Left ventricle myocardium inferior (tissue), 1 donor: ENCODE data around the gene CCDC30. TPM values are rescaled to one million over a fixed set of nuclear protein-coding genes. Genes with fewer than 3 reads are reported as not detected.

Experiments
- DNase-seq: peaks from one replicate; pipeline ENCODE4 v3.0.0-alpha.2; 2020
- H3K27ac ChIP-seq: fragments of 200-600 bp; replicated peaks from 2 replicates; pipeline ENCODE4 v1.8.0; 2021
- H3K27me3 ChIP-seq: fragments of 200-600 bp; 2 replicates; pipeline ENCODE4 v1.8.0; 2021; ENCODE audit warnings: low read depth
- H3K36me3 ChIP-seq: fragments of 200-600 bp; 2 replicates; pipeline ENCODE4 v1.8.0; 2021
- H3K4me1 ChIP-seq: fragments of 200-600 bp; 2 replicates; pipeline ENCODE4 v1.8.0; 2021
- H3K4me3 ChIP-seq: fragments of 200-600 bp; 2 replicates; pipeline ENCODE4 v1.8.0; 2021; ENCODE audit warnings: mild to moderate bottlenecking, moderate library complexity
- H3K9me3 ChIP-seq: fragments of 200-600 bp; replicated peaks from 2 replicates; pipeline ENCODE4 v1.8.0; 2021
- intact Hi-C: fragments of 100-400 bp; cut with micrococcal nuclease; formaldehyde crosslinking; loops from one replicate; pipeline ENCODE4 v1.11.0; 2022
- total RNA-seq: library from RNA; stranded (reverse); fragmentation: NEBNext Ultra II Directional; extraction: Animal tissue kit (Norgen Biotek cat#: 25700); gene quantifications from one replicate; pipeline ENCODE4 v1.2.1, GENCODE V29; 2021
- TF ChIP-seq, protein P1 (sequence below): fragments of 200-600 bp; IDR thresholded peaks from 2 replicates; pipeline ENCODE4 v1.8.0; 2021; ENCODE audit warnings: antibody characterized with exemption, mild to moderate bottlenecking, borderline replicate concordance
- donor health status: DM: no; HTN: yes; CAD: no; lungs with severe emphysema.

CCDC30 gene
- total RNA-seq, 1 donor from 2014 or later: 2.2 TPM

DNA sequence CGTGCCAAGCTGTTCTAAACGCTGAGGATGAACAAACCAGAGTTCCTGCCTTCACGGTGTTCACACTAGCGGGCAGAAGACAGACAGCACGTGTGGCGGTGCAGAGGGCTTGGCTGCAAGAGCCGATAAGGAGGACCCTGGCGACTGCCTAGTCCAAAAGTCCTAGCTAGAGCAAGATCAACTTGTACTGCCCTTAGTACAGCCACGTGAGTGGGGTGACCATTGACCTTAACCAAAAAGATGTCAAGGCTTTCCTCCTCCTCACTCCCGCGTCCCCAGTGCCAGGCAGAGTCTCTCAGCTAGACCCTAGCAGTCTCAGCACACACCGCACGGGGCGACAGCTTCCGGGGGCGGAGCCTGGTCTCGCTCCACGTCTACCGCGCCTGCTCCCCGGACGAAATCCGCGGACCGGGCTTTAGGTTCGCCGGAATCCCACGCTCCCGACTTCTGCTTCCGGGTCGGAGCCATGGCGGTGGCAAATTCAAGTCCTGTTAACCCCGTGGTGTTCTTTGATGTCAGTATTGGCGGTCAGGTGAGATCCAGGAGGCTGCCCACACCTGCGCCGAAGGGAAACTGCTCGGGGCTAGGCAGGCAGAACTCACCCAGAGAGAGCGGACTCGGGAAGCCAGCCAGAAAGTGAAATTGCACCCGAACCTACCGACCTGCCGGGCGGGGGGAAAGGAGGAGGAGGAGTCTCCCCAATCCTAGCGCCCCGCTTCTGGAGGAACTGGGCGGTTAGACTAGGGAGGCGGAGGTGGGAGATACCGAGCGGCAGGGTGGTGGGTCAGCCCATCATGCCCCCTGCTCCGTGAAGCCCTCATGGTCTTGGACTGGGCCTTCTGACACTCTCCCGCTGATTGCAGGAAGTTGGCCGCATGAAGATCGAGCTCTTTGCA lies 195.1 kb downstream of the CCDC30 start, which contains the start of gene PPIH:
Gene PPIH (plus strand): TSS at position 443 of the 896 bp plus-strand sequence. CDS start 24 bp downstream, at position 467.
- Histone ChIP-seq H3K9me3 (no peaks in the 10 kb centered on the region), H3K4me3 (peak within 1 kb of the TSS; percentile 81), H3K4me1 (peaks cover 25% of the 10 kb centered on the region), H3K27ac (peak within 1 kb of the TSS; percentile 89), H3K27me3 (no peaks in the 10 kb centered on the region), H3K36me3 (peaks cover 29% of the 10 kb centered on the region)
- TF ChIP-seq, protein P1, sequence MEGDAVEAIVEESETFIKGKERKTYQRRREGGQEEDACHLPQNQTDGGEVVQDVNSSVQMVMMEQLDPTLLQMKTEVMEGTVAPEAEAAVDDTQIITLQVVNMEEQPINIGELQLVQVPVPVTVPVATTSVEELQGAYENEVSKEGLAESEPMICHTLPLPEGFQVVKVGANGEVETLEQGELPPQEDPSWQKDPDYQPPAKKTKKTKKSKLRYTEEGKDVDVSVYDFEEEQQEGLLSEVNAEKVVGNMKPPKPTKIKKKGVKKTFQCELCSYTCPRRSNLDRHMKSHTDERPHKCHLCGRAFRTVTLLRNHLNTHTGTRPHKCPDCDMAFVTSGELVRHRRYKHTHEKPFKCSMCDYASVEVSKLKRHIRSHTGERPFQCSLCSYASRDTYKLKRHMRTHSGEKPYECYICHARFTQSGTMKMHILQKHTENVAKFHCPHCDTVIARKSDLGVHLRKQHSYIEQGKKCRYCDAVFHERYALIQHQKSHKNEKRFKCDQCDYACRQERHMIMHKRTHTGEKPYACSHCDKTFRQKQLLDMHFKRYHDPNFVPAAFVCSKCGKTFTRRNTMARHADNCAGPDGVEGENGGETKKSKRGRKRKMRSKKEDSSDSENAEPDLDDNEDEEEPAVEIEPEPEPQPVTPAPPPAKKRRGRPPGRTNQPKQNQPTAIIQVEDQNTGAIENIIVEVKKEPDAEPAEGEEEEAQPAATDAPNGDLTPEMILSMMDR: peak; percentile 62
- DNase-seq: peak; percentile 94
- intact Hi-C loops: no loop called here

DNA sequence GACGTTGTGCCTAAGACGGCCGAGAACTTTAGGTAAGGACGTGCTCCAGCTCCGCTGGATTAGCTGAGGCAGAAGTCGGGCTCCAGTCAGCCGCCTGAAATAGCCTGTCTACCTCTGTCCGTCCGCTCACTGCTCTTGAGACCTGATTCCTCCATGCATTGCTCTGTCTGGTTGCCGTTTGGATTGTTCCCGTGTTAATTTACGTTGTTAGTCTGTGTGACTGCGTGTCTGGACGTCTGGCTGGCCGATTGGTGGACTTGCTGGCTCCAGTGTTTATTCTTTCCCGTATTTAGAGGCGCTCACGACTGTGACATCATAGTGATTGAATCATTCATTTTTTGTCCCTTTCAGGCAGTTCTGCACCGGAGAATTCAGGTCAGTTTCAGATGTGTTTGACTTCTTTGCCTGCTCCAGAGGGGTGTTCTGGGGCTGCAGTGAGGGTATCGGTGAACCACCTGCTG lies 195.8 kb downstream of the CCDC30 start:
- no peaks in the 10 kb centered on the region for H3K9me3 ChIP-seq
- no peak for DNase-seq
- no peaks in the 10 kb centered on the region for H3K27me3 ChIP-seq
- peaks cover 35% of the 10 kb centered on the region for H3K36me3 ChIP-seq
- H3K27ac ChIP-seq: peak overlapping the region; percentile 89
- intact Hi-C loops: no loop called here
- peaks cover 25% of the 10 kb centered on the region for H3K4me1 ChIP-seq
- TF ChIP-seq, protein P1: no peak
- H3K4me3 ChIP-seq: peak overlapping the region; percentile 81

DNA sequence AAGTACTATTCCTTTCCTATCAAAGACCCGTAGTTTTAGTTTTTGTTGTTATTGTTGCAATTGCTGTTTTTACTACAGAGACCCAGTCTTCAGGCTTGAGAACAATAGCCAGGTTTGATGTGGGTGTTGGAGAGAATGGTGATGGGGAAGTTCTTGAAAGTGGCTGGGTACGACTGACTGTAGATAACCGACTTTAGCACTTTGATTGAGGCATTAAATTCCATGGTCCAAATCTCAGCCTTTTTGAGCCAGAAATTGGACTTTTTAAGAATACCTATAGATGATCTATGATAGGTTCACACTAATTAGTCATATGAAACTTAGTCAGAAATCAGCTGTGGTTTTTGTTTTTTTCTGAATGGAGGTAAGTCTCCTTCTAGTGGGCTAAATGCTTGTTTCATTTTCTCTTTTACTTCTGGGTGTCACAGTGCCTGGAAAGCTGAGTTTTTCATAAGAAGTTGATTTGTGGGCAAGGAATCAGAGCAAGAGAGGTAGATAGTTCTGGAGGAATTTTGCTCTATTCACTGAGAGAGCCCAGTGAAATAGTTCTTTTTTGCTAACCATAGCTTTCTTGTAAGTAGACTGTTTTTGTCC lies 197.9 kb downstream of the CCDC30 start:
- H3K36me3 ChIP-seq: peaks cover 56% of the 10 kb centered on the region
- H3K27ac ChIP-seq: no peak overlapping the region
- H3K9me3 ChIP-seq: no peaks in the 10 kb centered on the region
- intact Hi-C loops: no loop called here
- no peak overlapping the region for H3K4me3 ChIP-seq
- DNase-seq: no peak
- TF ChIP-seq, protein P1: no peak
- peaks cover 25% of the 10 kb centered on the region for H3K4me1 ChIP-seq
- no peaks in the 10 kb centered on the region for H3K27me3 ChIP-seq

DNA sequence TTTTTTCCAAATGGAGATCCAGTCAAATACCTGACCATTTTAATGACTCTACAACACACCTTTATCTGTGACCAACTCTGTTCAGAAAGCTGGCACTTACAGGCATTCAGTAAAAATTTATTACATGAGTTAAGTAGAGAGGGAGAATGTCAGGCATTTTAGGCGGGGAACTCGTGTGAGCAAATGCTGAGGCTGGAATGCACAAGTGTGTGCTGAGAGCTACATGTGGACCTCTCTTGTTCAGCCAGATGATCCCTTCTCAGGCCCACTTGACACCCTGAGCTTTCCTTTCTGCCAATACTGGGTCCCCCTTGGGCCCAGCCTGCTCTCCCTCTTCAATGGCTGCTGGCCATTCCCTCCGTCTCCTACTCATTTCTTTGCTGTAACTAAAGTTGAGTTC lies 206.8 kb downstream of the CCDC30 start:
- TF ChIP-seq, protein P1: no peak
- Histone ChIP-seq H3K4me3 (no peak overlapping the region), H3K4me1 (peaks cover 9% of the 10 kb centered on the region), H3K27ac (no peak overlapping the region), H3K9me3 (no peaks in the 10 kb centered on the region), H3K27me3 (no peaks in the 10 kb centered on the region), H3K36me3 (peaks cover 47% of the 10 kb centered on the region)
- intact Hi-C loops: no loop called here
- no peak for DNase-seq

DNA sequence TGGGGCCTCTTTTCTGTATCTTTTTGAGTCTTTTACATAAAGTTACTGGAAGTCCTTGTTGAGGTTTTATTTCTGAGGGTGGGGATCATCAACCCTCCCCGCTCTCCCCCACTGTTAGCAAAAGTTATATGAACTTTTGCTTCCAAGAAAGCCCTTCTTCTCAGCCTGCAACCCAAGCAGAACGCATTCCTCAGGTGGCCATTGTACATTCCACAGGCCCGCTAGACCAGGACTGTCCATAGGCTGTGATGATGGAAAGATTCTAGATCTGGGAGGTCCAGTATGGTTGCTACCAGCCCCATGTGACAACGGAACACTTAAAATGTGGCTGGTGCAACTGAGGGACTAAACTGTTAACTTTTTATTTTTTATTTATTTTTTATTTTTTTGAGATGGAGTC lies 207.3 kb downstream of the CCDC30 start:
- H3K36me3 ChIP-seq: peaks cover 46% of the 10 kb centered on the region
- intact Hi-C loops: no loop called here
- TF ChIP-seq, protein P1: no peak

More for the DNA sequence above, 207.3 kb downstream of the CCDC30 start:
- Histone ChIP-seq H3K4me1 (peaks cover 14% of the 10 kb centered on the region), H3K9me3 (no peaks in the 10 kb centered on the region), H3K27ac (no peak overlapping the region), H3K27me3 (no peaks in the 10 kb centered on the region), H3K4me3 (no peak overlapping the region)
- DNase-seq: no peak
